GM21423 (cell line): ENCODE results near the gene EIF2B1.
"Not testable (repeated sequence)": the region's sequence is repeated elsewhere in the genome, so short reads cannot be mapped to it uniquely, and the experiment has no call there.

Experiments used
- ATAC-seq: cut with Tn5 transposase; IDR thresholded peaks from one replicate; pipeline ENCODE4 v1.9.1; 2021; ENCODE audit warnings: mild to moderate bottlenecking, moderate library complexity; ENCODE audit not compliant: unreplicated experiment

The EIF2B1 gene

DNA sequence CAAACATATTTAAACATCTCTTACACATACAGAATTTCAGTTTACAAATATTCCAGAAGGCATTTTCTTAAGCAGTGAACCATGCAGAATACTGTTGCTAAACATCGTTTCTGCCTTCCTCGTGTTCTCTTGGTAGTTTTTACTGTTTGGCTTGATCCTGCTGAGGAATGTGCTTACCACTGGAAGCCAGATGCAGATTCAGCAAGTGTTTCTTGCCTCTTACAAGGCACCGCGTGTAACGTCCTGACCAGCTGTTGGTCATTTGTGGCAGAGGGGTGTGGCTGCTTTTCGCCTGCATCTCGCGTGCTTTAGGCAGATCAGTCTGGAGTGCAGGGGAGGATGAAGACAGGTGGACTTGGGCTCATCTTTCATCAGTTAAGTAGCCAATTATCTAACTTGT is 12.4 kb downstream of the EIF2B1 start:
- ATAC-seq, result no peak

DNA sequence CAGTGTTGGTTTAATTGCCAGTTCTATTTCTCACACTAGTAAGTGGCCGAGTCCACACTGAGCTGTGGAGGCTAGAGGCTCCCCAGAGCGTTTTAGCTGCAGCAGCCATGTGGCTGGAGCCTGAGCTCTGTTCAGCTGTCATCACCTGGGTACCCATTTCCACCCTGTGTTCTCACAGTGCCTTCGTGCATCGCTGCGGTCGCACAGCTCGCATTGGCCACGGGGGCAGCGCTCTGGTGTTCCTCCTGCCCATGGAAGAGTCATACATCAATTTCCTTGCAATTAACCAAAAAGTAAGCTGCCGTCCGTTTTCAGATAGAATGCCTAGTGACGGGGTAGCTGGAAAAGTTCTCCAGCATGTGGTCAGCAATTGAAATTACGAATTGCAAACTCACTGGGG is 15.9 kb downstream of the EIF2B1 start:
- no peak for ATAC-seq

DNA sequence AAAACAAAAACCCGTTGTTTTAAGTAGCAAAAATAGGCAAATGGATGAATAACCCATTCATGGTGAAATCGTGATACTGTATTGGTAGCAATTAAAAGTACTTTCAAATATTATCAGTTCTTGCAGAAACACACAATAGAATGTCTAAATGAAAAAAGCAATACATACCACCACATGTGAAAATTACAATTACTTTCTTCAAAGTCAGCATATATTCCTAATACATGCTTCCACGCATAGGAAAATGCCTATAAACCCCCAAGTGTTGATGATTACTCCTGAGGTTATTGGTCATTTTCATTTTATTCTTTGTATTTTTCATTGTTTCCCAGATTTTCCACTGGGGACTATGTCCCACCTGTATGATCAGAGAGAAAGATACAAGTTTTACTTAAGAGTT is 16.3 kb downstream of the EIF2B1 start:
- no peak for ATAC-seq

DNA sequence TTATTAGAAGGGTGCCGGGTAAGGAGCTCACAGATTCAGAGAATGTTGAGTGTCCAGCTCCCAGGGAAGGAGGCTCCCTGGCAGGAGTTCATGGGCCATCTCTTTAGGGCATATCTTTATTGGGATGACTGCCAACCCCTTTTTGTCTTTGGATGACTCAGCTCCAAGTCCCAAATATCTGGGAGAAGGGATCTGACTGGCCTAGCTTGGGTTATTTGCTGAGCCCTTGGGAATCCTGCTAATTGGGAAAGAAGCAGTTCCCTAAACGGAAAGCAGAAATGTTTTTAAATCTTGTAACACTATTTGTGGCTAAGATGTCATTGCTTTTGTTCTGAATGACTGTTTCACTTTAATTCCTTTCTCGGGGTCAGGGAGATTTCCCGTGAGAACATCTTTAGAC is 19.0 kb downstream of the EIF2B1 start:
- ATAC-seq, result no peak

DNA sequence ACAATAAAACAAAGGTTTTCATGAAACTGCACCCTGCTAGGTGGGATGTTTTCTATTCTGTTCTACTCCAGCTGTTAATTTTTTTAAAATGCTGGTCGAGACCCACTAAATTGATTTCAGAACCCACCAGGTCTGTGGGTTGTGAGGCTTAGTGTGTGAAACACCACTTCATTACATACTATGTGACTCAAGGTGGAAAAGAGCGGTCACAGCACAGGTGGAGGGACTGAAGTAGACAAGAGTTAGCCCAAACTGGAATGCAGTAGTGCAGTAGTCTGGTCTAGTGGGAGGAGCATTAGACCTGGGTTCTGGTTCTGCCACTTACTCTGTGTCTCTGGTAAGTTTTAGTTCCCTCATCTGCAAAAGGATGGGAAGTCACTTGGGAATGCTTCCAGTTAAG is 19.4 kb downstream of the EIF2B1 start:
- ATAC-seq, result no peak

DNA sequence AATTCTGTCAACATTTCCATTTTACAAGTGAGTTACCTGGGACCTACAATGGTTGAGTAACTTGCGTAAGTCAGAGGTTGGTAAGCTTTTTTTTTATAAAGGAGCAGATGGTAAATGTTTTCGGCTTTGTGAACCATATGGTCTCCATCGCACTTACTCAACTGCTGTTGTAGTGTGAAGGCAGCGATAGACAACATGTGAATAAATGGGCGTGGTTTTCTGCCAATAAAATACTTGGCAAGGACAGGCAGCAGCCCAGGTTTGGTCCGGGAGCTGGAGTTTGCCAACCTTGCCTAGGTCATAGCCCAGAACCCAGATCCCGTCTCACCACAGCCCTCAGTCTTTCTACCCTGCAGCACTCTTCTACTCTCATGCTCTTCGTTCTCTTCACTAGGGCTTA is 25.3 kb downstream of the EIF2B1 start:
- no peak for ATAC-seq

DNA sequence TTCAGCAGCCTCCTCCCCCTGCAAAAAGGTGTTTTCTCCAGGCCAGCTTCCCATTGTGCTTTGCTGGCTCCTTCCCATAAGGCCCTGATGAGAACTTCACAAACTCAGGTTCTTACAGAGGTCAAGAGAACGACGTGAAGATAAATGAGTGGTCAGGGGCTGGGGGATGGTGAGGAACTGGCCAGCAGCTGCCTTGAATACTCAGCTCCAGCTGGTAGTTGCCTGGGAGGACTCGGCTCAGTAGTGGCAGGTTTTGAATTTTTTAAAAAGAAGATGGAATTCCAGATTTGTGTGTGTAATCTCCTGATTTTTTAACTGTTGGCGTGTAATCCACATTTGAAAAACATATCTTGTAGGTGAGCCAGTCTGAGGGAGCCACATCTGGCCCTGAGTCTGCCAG is 25.7 kb downstream of the EIF2B1 start:
- no peak for ATAC-seq

DNA sequence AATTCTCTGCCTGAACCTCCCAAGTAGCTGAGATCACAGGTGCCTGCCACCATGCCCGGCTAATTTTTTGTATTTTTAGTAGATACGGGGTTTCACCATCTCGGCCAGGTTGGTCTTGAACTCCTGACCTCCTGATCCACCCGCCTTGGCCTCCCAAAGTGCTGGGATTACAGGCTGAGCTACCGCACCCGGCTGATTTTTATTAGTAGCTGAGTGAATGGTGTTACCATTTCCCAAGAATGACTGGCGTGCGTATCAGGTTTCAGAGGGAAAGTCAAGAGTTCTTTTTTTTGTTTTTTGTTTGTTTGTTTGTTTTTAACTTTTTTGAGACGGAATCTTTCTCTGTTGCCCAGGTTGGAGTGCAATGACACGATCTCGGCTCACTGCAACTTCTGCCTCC is 30.0 kb downstream of the EIF2B1 start:
- ATAC-seq, result not testable (repeated sequence)

DNA sequence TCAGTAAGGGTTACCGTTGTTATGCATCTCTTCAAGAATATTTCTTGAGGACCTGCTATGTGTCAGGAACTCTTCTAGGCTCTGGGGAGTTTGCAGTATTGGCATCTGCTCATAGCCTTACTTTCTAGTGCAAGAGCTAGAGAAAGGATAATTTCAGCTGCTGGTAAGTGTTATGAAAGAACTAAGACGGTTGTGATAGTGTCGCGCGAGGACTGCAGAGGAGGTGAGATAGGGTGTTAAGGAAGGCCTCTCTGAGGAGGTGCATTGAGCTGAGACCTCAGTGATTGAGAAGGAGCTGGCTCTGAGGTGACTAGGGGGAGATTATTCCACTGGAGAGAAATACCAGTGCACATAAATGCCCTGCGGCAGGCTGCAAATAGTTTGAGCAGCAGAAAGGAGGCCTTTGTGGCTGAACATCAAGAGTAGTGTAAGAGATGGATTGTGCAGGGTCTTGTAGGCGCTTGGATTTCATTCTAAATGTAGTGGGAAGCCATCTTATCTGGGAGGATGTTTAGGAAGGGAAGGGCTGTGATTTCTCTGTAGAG is 30.8 kb downstream of the EIF2B1 start:
- ATAC-seq, result no peak

DNA sequence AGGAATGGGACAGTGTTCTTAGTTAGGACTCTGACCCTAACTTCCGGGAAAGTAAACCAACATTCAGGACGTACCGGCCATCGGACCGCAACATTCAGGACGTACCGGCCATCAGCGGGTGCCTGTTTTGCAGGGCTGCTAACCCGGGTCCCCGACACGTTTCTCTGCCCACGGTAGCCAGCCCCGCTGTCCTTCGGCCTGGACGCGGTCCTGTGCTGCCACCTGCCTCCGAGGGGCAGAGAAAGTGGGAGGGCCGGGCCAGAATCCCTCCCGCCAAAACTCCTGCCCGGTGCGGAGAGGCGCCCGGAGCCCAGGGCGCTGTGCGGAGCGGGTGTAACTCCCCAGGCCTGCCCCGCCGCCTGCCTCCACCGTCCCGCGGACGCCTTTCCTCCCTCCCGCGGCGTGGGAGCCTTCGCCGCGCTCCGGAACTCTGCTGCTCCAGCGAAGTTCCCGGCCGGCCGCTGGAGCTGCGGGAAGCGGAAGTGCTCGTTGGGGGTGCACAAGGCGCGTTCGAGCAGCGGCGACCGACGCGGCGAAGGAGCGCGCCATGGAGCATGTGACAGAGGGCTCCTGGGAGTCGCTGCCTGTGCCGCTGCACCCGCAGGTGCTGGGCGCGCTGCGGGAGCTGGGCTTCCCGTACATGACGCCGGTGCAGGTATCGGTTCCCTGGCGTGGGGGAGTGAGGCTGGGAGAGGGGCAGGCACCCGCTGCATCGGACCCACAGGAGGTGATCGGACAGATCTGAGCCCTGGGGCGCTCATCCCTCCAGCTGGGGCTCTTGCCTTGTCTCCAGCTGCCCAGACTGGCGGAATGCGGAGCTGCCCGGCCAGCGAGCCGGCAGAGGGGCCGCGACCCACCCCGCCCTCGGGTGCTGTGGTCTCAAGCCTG is 31.6 kb downstream of the EIF2B1 start, which contains the start of gene DDX55:
Gene DDX55 (plus strand): TSS at position 498 of the 888 bp plus-strand sequence. CDS start 50 bp downstream, at position 548.
- ATAC-seq, result peak; percentile 93

DNA sequence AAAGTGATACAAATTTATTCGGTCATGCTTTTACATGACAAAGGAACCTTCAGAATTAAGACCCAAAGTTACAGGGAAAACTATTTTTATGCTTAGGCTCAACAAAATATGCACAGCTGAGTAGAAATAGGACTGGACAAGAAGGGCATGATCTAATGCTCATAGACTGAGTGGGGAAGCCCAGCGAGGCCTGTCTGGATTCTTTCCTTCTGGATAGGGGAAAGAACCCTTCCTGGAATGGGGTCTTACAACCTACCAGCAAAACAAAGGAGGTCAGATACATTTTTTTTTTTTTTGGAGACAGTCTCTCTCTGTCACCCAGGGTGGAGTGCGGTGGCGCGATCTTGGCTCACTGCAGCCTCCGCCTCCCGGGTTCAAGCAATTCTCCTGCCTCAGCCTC is 33.8 kb downstream of the EIF2B1 start:
- ATAC-seq, result no peak

DNA sequence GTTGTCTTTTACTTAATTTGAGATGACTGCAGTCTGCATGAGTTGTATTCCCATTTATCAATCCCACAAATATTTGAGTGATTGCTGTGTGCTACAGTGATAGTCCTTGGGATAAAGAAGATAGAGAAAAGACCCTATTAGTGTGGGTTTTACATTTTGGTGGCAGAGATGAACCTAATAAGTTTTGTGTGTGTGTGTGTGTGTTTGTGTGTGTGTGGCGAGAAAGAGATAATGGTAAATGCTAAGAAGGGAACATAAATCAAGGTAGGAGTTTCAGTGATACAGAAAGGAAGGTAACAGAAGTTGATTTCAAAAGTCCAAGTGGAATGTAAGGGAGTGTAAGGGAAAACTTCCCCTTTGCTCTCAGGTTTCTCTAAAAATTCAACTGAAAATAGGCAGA is 34.2 kb downstream of the EIF2B1 start:
- ATAC-seq, result no peak

DNA sequence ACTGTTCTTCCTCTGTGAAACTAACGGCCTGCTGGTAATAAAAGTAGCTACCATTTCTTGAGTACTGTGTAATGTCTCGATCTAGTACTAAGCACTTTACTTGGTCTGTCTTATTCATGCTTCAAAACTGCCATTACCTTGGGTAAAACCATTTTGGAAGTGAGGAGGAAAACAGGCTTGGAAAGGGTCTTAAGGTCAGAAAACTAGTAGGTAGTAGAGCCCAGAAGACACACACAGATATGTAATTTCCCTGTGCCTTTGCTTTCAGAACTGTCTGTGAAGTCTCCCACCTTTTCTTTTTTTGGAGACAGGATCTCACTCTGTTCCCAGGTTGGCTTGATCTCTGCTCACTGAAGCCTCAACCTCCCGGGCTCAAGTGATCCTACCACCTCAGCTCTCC is 35.0 kb downstream of the EIF2B1 start:
- ATAC-seq, result no peak

DNA sequence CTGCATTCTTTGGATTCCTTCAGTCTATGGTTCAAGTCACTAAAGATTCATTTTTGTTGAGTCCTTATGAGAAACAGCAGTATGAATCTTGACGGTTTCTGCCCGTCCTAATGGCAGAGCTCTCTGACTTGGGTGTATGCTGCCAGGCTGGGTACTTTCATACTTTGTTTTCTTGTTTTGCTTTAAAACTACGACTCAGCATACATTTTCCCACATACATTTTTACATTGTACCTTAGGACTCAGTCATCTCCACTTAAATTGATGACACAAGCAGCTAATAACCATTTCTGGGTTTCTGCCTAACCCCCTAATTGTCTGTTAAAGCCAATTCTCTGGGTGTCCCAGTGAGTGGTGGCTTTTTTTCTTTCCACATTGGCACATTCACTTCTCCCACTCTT is 36.4 kb downstream of the EIF2B1 start:
- no peak for ATAC-seq

DNA sequence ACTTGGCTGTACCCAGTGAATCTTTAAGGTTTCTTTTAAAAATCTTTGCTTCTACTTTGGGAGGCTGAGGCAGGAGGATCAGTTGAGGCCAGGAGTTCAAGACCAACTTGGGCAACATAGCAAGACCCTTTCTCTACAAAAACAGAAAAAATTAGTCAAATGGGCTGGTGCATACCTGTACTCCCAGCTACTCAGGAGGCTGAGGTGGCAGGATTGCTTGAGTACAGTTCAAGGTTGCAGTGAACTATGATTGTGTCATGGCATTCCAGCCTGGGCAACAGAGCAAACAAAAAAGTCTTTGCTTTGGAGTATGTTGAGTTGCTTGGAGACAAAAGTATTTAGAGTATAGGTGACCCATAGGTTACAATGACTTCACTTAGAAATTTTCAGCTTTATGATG is 37.8 kb downstream of the EIF2B1 start:
- no peak for ATAC-seq

DNA sequence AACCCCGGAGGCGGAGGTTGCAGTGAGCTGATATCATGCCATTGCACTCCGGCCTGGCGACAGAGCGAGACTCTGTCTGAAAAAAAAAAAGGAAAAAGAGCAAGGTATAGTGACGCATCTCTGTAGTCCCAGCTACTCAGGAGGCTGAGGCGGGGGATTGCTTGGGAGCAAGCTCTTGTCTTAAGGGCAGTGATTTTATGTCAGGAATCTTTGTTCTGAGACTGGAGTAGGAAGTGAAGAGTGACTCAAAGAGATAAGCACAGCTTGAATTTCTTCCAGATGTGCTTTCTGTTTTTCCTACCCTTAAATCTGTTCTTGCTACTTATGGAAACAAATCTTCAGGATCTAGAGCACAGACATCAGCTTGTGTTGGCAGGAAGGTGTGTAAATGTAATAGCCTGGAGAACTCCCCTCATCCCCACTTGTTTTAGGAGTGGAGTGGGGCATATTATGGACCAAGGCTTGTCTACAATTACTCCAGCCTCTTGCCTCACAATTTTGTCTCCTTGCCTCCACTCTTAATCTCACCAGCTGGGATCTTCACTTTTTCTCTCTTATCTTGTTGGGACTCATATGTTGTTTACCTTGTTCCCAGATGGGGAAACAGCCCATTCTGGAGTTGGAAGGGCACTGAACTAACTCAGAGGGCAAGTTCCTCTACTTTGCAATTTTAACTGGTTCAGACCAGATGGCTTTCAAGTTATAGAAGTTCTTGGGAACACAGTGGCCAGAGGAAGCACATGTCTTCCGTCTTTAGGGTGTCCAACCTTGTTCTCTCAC is 41.6 kb downstream of the EIF2B1 start:
- ATAC-seq, result no peak

DNA sequence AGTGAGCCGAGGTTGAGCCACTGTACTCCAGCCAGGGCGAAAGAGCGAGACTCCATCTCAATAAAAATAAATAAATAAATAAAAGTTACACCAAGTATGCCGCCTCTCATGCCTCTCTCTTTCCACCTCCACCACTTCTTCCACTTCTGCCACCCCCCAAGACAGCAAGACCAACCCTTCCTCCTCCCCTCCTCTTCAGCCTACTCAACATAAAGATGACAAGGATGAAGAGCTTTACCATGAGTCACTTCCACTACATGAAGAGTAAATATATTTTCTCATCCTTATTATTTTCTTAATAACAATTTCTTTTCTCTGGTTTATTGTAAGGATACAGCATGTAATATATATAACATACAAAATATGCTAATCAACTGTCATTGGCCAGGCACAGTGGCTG is 52.7 kb downstream of the EIF2B1 start:
- no peak for ATAC-seq

DNA sequence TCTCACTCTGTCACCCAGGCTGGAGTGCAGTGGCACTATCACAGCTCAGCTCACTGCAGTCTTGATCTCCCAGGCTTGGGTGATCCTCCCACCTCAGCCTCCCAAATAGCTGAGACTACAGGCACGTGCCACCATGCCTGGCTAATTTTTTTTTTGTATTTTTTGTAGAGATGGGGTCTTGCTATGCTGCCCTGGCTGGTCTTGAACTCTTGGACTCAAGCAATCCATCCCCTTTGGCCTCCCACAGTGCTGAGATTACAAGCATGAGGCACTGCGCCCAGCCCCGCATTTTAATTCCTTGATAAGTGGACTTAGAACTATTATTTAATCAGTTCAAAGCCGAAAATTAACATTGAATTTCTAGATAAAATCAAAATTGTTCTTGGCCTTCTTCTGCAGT is 54.7 kb downstream of the EIF2B1 start:
- not testable (repeated sequence) for ATAC-seq

DNA sequence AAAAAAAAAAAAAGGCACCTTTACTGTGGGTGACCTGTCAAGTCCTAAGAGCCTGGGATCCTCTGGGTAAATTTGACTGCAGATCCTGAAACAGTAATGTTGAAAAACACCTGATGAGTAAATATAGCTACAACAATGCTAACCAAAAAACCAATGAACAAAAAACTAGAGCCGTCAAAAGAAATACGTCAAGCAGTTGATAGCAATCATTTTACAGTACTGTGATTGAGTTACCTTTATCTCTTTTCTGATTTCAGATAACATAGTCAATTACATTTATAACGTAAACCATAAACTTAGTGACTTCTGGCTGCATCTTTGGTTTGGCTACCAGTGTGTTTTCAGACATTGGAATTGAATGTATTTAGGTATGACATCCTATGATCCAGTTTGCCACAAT is 55.2 kb downstream of the EIF2B1 start:
- no peak for ATAC-seq

DNA sequence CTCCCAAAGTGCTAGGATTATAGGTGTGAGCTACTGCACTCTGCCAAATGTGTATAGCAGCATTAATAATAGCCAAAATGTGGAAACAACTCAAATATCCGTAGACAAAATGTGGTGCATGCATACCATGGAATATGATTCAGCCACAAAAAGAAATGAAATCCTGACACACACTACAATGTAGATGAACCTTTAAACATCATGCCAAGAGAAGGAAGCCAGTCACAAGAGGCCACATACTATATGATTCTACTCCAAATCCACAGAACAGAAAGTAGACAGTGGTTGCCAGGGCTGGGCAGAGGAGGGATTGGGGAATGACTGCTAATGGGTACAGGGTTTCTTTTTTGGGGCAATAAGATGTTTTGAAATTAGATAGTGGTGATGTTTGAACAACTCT is 56.9 kb downstream of the EIF2B1 start:
- ATAC-seq, result no peak

DNA sequence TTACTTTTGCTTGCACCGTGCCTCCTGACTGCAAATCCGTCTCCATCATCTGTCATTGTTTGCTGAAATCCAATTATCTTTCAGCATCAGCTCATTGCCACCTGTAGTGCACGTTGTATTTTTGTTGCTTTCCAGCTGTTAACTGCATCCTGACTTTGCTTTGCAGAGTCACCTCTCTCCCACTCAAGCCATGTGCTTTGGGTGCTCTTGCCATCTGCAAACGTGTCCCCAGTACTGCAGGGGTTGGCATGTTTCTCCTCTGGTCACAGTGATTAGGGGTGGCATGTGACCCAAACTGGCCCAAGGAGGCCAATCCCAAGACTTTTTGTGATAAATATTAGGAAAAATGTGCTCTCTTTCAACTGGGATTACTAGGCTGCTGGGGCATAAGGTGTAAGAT is 59.6 kb downstream of the EIF2B1 start:
- no peak for ATAC-seq

DNA sequence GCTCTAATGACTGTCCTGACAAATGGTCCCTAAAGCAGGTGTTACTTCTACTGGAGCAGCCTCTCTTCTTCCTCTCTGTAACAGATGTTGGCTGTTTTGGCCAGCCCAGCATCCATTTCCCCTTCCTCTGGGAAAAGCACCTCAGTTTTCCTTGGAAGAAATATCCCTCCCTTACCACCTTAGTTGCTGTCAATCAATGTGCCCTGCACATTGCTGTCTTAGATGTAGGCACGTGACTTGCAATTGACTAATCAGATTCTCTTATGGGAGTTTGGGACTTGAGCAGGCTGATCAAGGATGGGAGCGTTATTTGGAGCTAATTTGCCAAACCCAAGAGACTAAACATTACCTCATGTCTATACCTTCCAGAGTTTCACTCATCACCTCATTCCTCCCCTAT is 61.1 kb downstream of the EIF2B1 start:
- ATAC-seq, result no peak
